OCI-LY3 (cell line): ENCODE results near the gene SLC32A1.

Source experiments
- H2AFZ ChIP-seq: fragments of 200-600, 300-600 bp; shearing (Covaris generic); 2 replicates; pipeline ENCODE4 v1.6.0; 2014; ENCODE audit warnings: antibody characterized with exemption, low read depth, low read length
- H3K27ac ChIP-seq: fragments of 200-600, 300-600 bp; sonication (generic); 2 replicates; pipeline ENCODE4 v1.5.1; 2014; ENCODE audit warnings: mild to moderate bottlenecking, low read length, moderate library complexity, mixed read lengths
- H3K27me3 ChIP-seq: fragments of 200-600, 300-600 bp; sonication (generic); 2 replicates; pipeline ENCODE4 v1.6.1; 2014; ENCODE audit warnings: low read depth, low read length, mixed read lengths
- H3K36me3 ChIP-seq: fragments of 200-600, 300-600 bp; sonication (generic); replicated peaks from 2 replicates; pipeline ENCODE3; 2014; ENCODE audit warnings: low read depth, low read length, mixed read lengths
- H3K4me1 ChIP-seq: fragments of 300-600, 200-600 bp; sonication (generic); 2 replicates; pipeline ENCODE4 v1.6.1; 2014; ENCODE audit warnings: low read length, mixed read lengths
- H3K4me2 ChIP-seq: fragments of 200-600, 300-600 bp; sonication (generic); 2 replicates; pipeline ENCODE4 v1.6.1; 2014; ENCODE audit warnings: low read length, mixed read lengths
- H3K4me3 ChIP-seq: fragments of 300-600, 200-600 bp; sonication (generic); 2 replicates; pipeline ENCODE4 v1.5.1; 2014; ENCODE audit warnings: antibody characterized with exemption, mild to moderate bottlenecking, low read length, moderate library complexity
- H3K79me2 ChIP-seq: fragments of 300-600, 200-600 bp; shearing (Covaris generic); 2 replicates; pipeline ENCODE4 v1.6.1; 2014; ENCODE audit warnings: mild to moderate bottlenecking, low read length, mixed read lengths
- H3K9ac ChIP-seq: fragments of 300-600, 200-600 bp; shearing (Covaris generic); 2 replicates; pipeline ENCODE4 v1.6.0; 2014; ENCODE audit warnings: mild to moderate bottlenecking, low read length, moderate library complexity
- H3K9me3 ChIP-seq: fragments of 200-600, 300-600 bp; shearing (Covaris generic); 2 replicates; pipeline ENCODE4 v1.6.1; 2014; ENCODE audit warnings: low read length, mixed read lengths; ENCODE audit not compliant: insufficient read depth
- H4K20me1 ChIP-seq: fragments of 200-600, 300-600 bp; sonication (generic); 2 replicates; pipeline ENCODE4 v1.6.1; 2016; ENCODE audit warnings: low read length, mixed read lengths; ENCODE audit not compliant: insufficient read depth
- CTCF ChIP-seq: fragments of 200-600, 300-600 bp; sonication (generic); IDR thresholded peaks from 2 replicates; pipeline ENCODE4 v1.5.1; 2014; ENCODE audit warnings: antibody characterized with exemption, low read length, low read depth
- EZH2phosphoT487 ChIP-seq: fragments of 200-600 bp; shearing (Covaris generic); IDR thresholded peaks from 2 replicates; pipeline ENCODE4 v1.6.1; 2018; ENCODE audit warnings: antibody characterized with exemption, mixed run types, low read depth

SLC32A1 gene

DNA sequence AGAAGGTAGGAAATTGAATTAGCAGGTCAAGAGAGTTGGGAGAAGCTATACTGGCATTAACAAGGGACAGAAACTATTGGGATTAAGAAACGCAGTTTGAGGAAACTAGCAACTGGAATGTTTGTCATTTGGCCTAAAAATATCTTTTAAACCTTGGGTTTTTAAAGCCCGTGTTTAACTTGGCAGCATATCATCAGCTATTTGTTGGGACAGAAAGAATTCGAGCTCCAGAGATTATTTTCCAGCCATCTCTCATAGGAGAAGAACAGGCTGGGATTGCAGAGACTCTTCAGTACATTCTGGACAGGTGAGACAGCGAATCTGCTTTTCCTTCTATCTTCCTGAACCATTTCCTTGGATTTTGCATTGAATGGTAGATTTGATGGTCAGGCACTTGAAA lies 41.8 kb downstream of the SLC32A1 start:
- Histone ChIP-seq H3K27ac (no peak overlapping the region), H3K9ac (no peak overlapping the region), H3K9me3 (no peaks in the 10 kb centered on the region), H4K20me1 (no peaks in the 10 kb centered on the region), H3K79me2 (no peaks in the 10 kb centered on the region), H3K27me3 (no peaks in the 10 kb centered on the region), H3K4me1 (no peaks in the 10 kb centered on the region), H2AFZ (no peak overlapping the region), H3K36me3 (peaks cover 60% of the 10 kb centered on the region), H3K4me3 (no peak overlapping the region), H3K4me2 (no peak overlapping the region)
- TF ChIP-seq EZH2phosphoT487 = no peak
- no peak for TF ChIP-seq CTCF

GRCh38 chr20:38769376-38770295 lies 45.4 kb downstream of the SLC32A1 start:
- H3K27me3 ChIP-seq = no peaks in the 10 kb centered on the region
- H3K79me2 ChIP-seq = no peaks in the 10 kb centered on the region
- H3K4me3 ChIP-seq = no peak overlapping the region
- TF ChIP-seq CTCF (no peak), EZH2phosphoT487 (no peak)
- H3K27ac ChIP-seq = no peak overlapping the region
- no peak overlapping the region for H3K9ac ChIP-seq
- H3K4me1 ChIP-seq = no peaks in the 10 kb centered on the region
- H3K36me3 ChIP-seq = peaks cover 65% of the 10 kb centered on the region
- H3K9me3 ChIP-seq = no peaks in the 10 kb centered on the region
- no peak overlapping the region for H2AFZ ChIP-seq
- no peaks in the 10 kb centered on the region for H4K20me1 ChIP-seq
- no peak overlapping the region for H3K4me2 ChIP-seq

GRCh38 chr20:38770546-38770945 lies 46.3 kb downstream of the SLC32A1 start:
- no peaks in the 10 kb centered on the region for H4K20me1 ChIP-seq
- no peaks in the 10 kb centered on the region for H3K4me1 ChIP-seq
- no peak overlapping the region for H3K27ac ChIP-seq
- no peaks in the 10 kb centered on the region for H3K79me2 ChIP-seq
- no peak overlapping the region for H3K9ac ChIP-seq
- no peaks in the 10 kb centered on the region for H3K27me3 ChIP-seq
- no peak overlapping the region for H2AFZ ChIP-seq
- no peaks in the 10 kb centered on the region for H3K9me3 ChIP-seq
- no peak overlapping the region for H3K4me2 ChIP-seq
- H3K36me3 ChIP-seq = peaks cover 65% of the 10 kb centered on the region
- TF ChIP-seq CTCF (no peak), EZH2phosphoT487 (no peak)
- H3K4me3 ChIP-seq = no peak overlapping the region

DNA sequence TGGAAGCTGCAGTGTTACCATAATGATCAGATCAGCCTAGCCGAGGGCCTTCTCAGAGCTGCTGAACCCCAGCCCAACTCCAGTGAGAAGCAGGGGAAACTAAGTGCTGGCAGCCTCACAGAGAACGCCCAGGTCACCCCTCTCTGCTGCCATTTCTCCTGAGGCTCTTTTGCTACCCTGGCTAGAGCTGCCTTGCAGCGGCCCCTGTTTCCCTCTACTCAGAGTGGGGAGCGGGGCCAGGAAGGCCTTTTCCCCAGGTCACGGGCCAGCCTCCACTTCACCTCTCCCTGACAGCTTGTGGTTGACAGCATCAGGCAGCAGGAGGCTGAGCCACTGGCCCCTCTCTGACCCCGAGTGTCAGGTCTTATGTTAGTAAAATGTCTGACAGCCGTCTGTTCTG lies 46.7 kb downstream of the SLC32A1 start:
- Histone ChIP-seq H3K4me3 (no peak overlapping the region), H3K9me3 (no peaks in the 10 kb centered on the region), H3K4me2 (no peak overlapping the region), H3K9ac (no peak overlapping the region), H2AFZ (no peak overlapping the region), H3K27ac (no peak overlapping the region), H3K27me3 (no peaks in the 10 kb centered on the region), H4K20me1 (no peaks in the 10 kb centered on the region), H3K4me1 (no peaks in the 10 kb centered on the region), H3K79me2 (no peaks in the 10 kb centered on the region), H3K36me3 (peaks cover 60% of the 10 kb centered on the region)
- TF ChIP-seq EZH2phosphoT487 (no peak), CTCF (no peak)
